Measurements from ENCODE around the gene RAPH1.
A peak's percentile ranks its signal among the peaks of the same experiment; 100 is the strongest.
"Not testable (repeated sequence)": the region's sequence is repeated elsewhere in the genome, so short reads cannot be mapped to it uniquely, and the experiment has no call there.

Gene RAPH1

DNA sequence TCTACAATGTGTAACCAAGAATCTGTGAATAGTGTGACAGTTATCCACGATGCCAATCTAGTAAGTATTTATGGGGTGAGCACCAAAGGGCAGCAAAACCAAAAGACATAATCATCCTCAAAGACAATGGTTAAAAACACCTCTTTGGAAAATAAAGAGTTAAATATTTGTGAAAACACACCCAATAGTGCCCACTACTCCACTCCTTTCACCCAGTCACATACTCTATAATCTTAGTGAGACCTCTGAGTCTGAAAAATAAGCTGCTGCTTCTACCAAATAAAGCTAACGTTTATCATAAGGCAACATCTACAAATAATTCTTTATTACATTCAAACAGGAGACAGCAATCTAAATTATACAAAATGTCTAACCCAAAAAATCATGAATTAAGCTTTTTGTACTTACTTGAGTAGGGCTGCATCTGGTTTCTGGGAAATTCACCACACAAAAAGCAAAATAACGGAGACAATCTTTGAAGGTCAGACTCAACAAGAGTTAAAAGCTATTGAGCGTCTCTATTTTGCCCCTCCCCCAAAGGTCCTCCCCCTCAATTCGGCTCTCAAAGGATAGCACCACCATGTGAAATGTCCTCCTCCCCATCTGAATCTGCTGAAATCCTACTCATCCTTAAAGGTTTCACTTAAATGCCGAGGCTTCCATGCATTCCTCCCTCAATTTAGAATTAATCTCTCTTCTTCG, 2.0 kb downstream of the RAPH1 start:
- Histone ChIP-seq H3K4me3 (ENCODE audit: low read depth, low read length) (peak overlapping the region; percentile 90), H3K4me1 (peaks cover 4% of the 10 kb centered on the region; the same call in 1 of the 2 replicates), H3K9me3 (no peaks in the 10 kb centered on the region), H3K36me3 (peaks cover 3% of the 10 kb centered on the region), H3K27me3 (no peaks in the 10 kb centered on the region)
- DNase-seq = no peak
- TF ChIP-seq, protein P1, sequence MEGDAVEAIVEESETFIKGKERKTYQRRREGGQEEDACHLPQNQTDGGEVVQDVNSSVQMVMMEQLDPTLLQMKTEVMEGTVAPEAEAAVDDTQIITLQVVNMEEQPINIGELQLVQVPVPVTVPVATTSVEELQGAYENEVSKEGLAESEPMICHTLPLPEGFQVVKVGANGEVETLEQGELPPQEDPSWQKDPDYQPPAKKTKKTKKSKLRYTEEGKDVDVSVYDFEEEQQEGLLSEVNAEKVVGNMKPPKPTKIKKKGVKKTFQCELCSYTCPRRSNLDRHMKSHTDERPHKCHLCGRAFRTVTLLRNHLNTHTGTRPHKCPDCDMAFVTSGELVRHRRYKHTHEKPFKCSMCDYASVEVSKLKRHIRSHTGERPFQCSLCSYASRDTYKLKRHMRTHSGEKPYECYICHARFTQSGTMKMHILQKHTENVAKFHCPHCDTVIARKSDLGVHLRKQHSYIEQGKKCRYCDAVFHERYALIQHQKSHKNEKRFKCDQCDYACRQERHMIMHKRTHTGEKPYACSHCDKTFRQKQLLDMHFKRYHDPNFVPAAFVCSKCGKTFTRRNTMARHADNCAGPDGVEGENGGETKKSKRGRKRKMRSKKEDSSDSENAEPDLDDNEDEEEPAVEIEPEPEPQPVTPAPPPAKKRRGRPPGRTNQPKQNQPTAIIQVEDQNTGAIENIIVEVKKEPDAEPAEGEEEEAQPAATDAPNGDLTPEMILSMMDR (IDR thresholded peaks at IDR 0.05; ENCODE audit: low read depth, low read length) = no peak

DNA sequence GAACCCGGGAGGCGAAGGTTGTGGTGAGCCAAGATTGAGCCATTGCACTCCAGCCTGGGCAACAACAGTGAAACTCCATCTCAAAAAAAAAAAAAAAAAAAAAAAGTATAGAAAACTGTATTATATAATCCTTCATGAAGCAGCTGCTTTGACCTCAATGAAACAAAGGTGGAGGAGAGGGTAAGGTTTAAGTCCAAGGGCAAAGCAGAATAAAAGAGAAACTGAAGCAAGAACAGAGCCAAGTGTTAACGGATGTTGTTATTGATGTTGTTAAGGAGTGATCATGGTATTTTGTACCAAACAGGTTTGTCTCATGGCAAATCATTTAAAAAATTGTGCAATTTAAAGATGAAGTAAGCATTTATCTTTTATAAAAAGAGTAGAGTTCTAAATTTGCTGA, 7.4 kb downstream of the RAPH1 start:
- Histone ChIP-seq H3K27me3 (no peaks in the 10 kb centered on the region), H3K4me3 (ENCODE audit: low read depth, low read length) (no peak overlapping the region), H3K36me3 (no peaks in the 10 kb centered on the region), H3K4me1 (peaks cover under 1% of the 10 kb centered on the region; the same call in 1 of the 2 replicates), H3K9me3 (no peaks in the 10 kb centered on the region)
- TF ChIP-seq, protein P1 (IDR thresholded peaks at IDR 0.05; ENCODE audit: low read depth, low read length) = no peak
- no peak for DNase-seq

DNA sequence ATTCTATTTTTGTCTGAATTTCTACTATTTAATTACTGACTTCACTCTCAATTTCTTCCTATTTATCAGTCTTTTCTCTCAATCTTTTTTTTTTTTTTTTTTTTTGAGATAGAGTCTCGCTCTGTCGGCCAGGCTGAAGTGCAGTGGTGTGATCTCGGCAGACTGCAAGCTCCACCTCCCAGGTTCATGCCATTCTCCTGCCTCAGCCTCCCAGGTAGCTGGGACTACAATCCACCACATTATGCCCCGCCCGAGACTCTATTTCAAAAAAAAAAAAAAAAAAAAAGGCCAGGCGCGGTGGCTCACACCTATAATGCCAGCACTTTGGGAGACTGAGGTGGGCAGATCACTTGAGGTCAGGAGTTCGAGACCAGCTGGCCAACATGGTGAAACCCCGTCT, 21.8 kb downstream of the RAPH1 start:
- H3K9me3 ChIP-seq; H3K27me3 ChIP-seq; H3K4me1 ChIP-seq; DNase-seq; H3K36me3 ChIP-seq; H3K4me3 ChIP-seq (ENCODE audit: low read depth, low read length): not testable (repeated sequence)

DNA sequence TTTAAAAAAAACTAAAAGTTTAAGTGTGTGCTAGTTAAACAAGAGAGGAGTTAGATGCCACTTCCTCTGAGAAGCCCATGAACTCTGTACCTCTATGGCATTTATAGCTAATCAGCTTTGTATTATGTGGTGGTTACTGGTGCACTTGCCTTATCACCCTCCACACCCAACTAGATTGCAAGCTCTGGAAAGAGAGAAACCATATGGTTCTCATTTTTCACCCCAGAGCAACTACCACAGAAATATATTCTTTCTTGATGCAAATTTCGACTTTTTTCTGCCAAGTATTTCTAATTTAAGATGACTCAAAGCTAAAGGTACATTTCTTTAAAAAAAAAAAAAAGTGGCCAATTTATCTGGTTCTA, 24.2 kb downstream of the RAPH1 start:
- Histone ChIP-seq H3K4me1 (no peaks in the 10 kb centered on the region), H3K36me3 (no peaks in the 10 kb centered on the region), H3K27me3 (no peaks in the 10 kb centered on the region), H3K9me3 (no peaks in the 10 kb centered on the region), H3K4me3 (ENCODE audit: low read depth, low read length) (no peak overlapping the region)
- DNase-seq = no peak
- TF ChIP-seq, protein P1 (IDR thresholded peaks at IDR 0.05; ENCODE audit: low read depth, low read length) = no peak

DNA sequence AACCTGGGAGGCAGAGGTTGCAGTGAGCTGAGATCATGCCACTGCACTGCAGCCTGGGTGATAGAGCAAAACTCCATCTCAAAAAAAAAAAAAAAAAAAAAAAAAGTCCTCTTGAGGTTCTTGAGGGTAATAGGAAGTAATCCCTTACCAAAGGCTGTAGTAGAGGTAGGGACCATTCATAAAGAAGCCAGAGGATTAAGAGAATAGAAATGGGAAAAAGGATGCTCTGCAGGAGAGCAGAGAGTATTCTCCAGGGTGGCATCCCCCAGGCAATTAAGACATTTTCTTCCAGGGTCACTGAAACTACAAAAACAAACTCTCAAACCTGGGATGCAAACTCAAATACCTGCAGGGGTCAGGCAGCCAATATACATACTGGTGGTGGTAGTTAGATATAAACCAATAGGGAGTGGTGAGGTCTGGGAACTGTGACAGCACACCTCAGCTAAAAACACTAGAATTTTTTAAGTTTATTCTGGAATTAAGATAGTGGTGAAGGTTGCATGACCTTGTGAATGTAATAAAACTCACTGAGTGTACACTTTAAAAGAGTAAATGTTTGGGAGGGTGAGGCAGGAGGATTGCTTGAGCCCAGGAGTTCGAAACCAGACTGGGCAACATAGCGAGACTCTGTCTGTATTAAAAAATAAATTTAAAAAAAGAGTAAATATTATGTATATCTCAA, 24.7 kb downstream of the RAPH1 start:
- Histone ChIP-seq H3K36me3 (no peaks in the 10 kb centered on the region), H3K4me3 (ENCODE audit: low read depth, low read length) (no peak overlapping the region), H3K4me1 (no peaks in the 10 kb centered on the region), H3K27me3 (no peaks in the 10 kb centered on the region), H3K9me3 (no peaks in the 10 kb centered on the region)
- DNase-seq = no peak
- TF ChIP-seq, protein P1 (IDR thresholded peaks at IDR 0.05; ENCODE audit: low read depth, low read length) = no peak

DNA sequence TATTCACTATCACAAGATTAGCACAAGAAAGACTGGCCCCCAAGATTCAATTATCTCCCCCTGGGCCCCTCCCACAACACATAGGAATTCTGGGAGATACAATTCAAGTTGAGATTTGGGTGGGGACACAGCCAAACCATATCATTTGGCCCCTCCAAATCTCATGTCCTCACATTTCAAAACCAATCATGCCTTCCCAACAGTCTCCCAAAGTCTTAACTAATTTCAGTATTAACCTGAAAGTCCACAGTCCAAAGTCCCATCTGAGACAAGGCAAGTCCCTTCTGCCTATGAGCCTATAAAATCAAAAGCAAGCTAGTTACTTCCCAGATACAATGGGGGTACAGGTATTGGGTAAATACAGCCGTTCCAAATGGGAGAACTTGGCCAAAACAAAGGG, 31.6 kb downstream of the RAPH1 start:
- not testable (repeated sequence) for H3K4me3 ChIP-seq (ENCODE audit: low read depth, low read length); H3K9me3 ChIP-seq; H3K4me1 ChIP-seq; DNase-seq; H3K36me3 ChIP-seq; H3K27me3 ChIP-seq

DNA sequence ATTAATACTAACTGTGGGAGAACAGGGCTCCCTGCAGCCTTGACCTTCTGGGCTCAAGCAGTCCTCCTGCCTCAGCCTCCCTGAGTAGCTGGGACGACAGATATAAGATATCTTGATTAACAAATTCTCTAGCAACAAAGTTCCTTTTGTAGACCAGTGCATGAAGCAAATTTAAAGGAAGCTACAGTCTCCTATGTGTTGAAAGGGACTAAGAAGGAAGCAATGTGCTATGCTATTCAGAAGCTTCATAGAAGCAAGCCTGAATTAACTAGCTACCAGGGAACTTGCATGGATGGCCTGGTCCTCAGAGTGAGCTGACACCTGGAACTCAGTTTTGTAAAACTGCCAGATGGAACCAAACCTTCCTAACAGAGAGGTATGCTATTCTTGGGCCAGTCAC, 33.2 kb downstream of the RAPH1 start:
- Histone ChIP-seq H3K4me3 (ENCODE audit: low read depth, low read length) (no peak overlapping the region), H3K36me3 (no peaks in the 10 kb centered on the region), H3K4me1 (no peaks in the 10 kb centered on the region), H3K27me3 (no peaks in the 10 kb centered on the region), H3K9me3 (no peaks in the 10 kb centered on the region)
- DNase-seq = no peak
- TF ChIP-seq, protein P1 (IDR thresholded peaks at IDR 0.05; ENCODE audit: low read depth, low read length) = no peak

Data from BE2C (cell line).